Stimulated activated CD8-positive, alpha-beta memory T cell treated with anti-CD3 and anti-CD28 coated beads, Interleukin-7, amount 100 ng/mL, for 1 hour (primary cell): ENCODE data around the gene POLR3B.
"Not testable (repeated sequence)": the region's sequence is repeated elsewhere in the genome, so short reads cannot be mapped to it uniquely, and the experiment has no call there.

ENCODE experiments used
- DNase-seq, 2 donors: peaks; one replicate each; pipeline ENCODE4 v3.0.0-alpha.2; 2020; ENCODE audit warnings: low read depth in 2 of 2

POLR3B gene

DNA sequence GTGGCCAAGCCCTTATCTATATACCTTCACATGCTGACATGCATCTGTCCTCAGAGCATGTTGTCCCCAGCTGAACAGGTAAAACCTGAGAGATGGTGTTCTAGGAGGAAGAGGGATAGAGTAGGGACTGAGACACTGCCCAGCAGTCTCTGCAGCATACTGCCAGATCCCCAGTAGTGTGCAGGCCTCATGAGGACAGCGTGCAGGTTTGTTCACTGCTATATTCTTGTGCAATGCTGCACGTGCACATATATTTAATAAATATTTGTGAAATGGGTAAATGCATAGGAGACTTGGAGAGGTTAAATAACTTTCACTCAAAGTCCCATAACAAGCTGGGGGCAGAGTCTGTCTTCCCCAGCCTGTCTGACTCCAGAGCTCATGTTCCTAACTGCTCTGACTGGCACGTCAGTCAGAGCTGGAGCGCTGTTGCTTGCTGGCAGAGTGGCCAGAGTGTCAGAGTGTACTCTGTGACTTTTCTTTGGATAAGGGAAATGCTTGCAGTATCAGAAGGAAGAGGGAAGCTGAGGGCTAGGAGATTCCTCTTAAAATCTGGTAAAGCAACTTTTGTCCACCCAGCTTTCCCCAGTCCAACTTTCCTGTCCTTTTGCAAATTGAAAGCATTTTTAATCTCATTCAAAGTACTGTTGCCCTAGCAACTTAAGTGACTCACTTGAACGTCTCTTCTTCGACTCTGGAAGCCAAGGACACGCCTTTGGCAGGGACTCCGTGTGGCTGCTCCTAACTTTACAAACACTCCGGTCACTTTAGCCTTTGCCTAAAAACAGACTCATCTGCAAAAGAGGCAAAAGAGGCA is 14.9 kb upstream of the POLR3B start:
- no peak for DNase-seq

- no peak for DNase-seq
These were observed 14.4 kb upstream of the POLR3B start for GRCh38 chr12:106343214-106343528.

- no peak for DNase-seq
These were observed 13.4 kb upstream of the POLR3B start for GRCh38 chr12:106344131-106344530.

DNA sequence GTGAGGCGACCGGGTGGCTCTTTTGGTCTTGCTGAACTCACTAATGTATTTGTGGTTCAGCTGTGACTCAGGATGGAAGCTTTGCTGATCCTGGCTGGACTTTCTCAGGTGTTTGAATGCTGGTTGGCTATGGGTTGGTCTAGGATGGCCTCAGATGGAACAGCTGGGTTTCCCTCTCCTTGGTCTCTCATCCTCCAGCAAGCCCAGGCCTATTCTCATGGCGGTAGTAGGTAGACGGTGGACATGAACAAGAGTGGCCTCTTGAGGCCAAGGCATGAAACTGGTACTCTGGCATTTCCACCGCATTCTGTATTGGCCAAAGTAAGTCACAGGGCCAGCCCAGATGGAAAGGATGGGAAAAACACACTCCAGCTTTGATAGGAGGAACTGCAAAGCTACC is 11.8 kb upstream of the POLR3B start:
- DNase-seq: no peak

GRCh38 chr12:106348411-106348810 is 9.1 kb upstream of the POLR3B start:
- DNase-seq: no peak

GRCh38 chr12:106353175-106353574 is 4.4 kb upstream of the POLR3B start:
- DNase-seq: no peak

GRCh38 chr12:106358396-106359241 is 1.1 kb downstream of the POLR3B start:
- DNase-seq: no peak

GRCh38 chr12:106359646-106360399 is 2.3 kb downstream of the POLR3B start:
- DNase-seq: no peak

GRCh38 chr12:106360400-106360994 is 2.9 kb downstream of the POLR3B start:
- no peak for DNase-seq

DNA sequence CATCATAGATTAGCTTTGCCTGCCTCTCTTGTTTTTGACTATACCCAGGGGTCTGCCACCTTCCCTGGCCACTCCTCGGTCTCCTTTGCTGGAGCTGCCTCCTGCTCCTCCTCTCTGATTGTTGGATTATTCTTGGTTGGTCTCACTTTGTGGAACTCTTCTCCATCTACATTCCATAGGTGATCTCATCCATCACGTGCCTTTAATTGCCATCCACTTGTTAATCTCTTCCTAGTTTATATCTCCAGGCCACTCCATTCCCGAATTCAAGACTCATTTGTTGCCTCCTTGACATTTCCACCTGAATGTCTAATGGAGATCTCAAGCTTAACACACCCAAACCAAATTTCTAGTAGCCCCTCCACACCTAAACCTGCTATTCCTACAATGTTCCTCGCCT is 5.4 kb downstream of the POLR3B start:
- DNase-seq: no peak

DNA sequence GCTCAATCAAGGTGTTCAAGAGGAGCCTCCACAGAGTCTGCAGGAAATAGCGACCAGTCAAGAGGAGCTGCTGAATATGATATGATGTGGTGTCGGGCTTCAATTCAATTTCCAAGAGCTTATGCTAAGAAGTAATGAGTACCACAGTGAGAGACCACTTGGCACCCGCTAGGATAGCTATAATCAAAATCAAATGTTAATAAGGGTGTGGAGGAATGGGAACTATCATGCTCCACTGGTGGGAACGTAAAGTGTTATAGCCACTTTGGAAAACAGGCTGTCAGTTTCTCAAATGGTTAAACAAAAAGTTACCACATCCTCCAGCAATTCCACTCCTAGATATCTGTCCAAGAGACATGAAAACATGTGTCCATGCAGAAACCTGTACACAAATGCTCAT is 6.7 kb downstream of the POLR3B start:
- DNase-seq: no peak

DNA sequence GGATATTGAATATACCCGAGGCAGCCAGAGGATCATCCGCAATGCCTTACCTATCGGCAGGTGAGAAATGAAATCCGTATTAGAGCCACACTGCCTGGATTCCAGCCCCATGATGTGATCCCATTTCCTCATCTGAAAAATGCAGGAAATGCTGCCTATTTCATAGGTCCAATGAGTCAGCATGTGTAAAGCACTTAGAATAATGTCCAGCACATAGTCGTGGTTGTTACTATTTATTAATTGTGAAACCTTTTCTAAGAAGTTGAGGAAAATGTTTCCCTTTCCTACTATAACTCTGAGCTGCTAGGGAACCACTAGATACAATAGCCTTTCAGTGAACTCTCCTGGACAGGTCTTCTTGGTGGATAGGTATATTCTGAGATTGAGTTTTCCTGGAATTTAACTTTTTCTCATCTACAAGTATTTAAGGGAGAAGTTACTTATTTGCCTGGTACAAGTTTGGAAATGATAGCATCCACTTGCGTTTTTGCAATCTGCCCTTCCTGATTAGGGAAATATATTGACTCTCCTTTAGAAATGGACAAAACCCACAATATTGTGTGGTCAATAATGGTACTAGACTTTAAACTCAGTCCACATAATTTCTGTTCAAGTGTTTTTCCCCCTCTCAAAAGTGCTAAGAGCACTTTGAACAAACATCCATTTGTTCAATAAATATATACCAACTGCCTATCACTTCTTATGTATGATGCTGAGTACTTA is 12.2 kb downstream of the POLR3B start:
- DNase-seq: no peak

DNA sequence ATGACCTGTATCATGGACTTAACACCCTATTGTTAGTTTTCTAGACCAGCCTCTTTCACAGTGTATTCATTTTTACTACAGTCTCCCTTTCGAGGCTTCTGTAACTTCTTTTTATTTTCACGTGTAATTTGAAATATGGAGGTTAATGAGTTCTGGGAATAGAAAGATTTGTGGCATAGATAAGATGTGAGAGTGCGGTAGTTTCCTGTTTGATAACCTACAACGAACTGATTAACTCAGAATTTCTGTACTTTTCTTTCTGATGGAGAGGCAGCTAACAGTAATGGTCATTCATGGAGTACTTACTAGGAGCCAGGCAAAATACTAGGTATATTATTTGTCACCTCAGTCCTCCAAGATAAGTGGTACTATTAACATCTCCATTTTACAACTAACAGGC is 21.2 kb downstream of the POLR3B start:
- DNase-seq: no peak

GRCh38 chr12:106380954-106381353 is 23.4 kb downstream of the POLR3B start:
- DNase-seq: no peak

- DNase-seq: not testable (repeated sequence)
These were observed 24.3 kb downstream of the POLR3B start for GRCh38 chr12:106381866-106382265.

GRCh38 chr12:106386813-106387535 is 29.4 kb downstream of the POLR3B start:
- no peak for DNase-seq

GRCh38 chr12:106387848-106388377 is 30.4 kb downstream of the POLR3B start:
- no peak for DNase-seq

- no peak for DNase-seq
These were observed 31.6 kb downstream of the POLR3B start for GRCh38 chr12:106389151-106389550.

- no peak for DNase-seq
These were observed 35.2 kb downstream of the POLR3B start for GRCh38 chr12:106392759-106393158.

GRCh38 chr12:106409878-106410277 is 52.3 kb downstream of the POLR3B start:
- no peak for DNase-seq
